ENCODE results near the gene CDK15.
"Not testable (repeated sequence)": the region's sequence is repeated elsewhere in the genome, so short reads cannot be mapped to it uniquely, and the experiment has no call there.

The CDK15 gene

GRCh38 chr2:201790989-201791388, 15.3 kb upstream of the CDK15 start:
- DNase-seq: no peak

GRCh38 chr2:201793631-201794030, 12.7 kb upstream of the CDK15 start:
- no peak for DNase-seq

GRCh38 chr2:201794294-201794693, 12.0 kb upstream of the CDK15 start:
- no peak for DNase-seq

- DNase-seq: no peak
Observed at GRCh38 chr2:201795607-201796477, 10.5 kb upstream of the CDK15 start.

- DNase-seq: no peak
Observed at GRCh38 chr2:201796478-201796865, 9.9 kb upstream of the CDK15 start.

- DNase-seq: no peak
Observed at GRCh38 chr2:201797175-201797840, 9.0 kb upstream of the CDK15 start.

- no peak for DNase-seq
Observed at GRCh38 chr2:201798252-201798913, 8.0 kb upstream of the CDK15 start.

- not testable (repeated sequence) for DNase-seq
Observed at GRCh38 chr2:201798914-201799285, 7.4 kb upstream of the CDK15 start.

GRCh38 chr2:201807452-201807999, 1.2 kb downstream of the CDK15 start:
- no peak for DNase-seq

- no peak for DNase-seq
Observed at GRCh38 chr2:201808027-201808426, 1.7 kb downstream of the CDK15 start.

- no peak for DNase-seq
Observed at GRCh38 chr2:201809633-201810032, 3.3 kb downstream of the CDK15 start.

GRCh38 chr2:201810604-201811003, 4.3 kb downstream of the CDK15 start:
- DNase-seq: not testable (repeated sequence)

GRCh38 chr2:201813996-201814760, 7.8 kb downstream of the CDK15 start:
- no peak for DNase-seq

GRCh38 chr2:201816657-201817575, 10.6 kb downstream of the CDK15 start:
- no peak for DNase-seq

- no peak for DNase-seq
Observed at GRCh38 chr2:201820383-201821007, 14.2 kb downstream of the CDK15 start.

GRCh38 chr2:201821080-201821479, 14.7 kb downstream of the CDK15 start:
- DNase-seq: no peak

- no peak for DNase-seq
Observed at GRCh38 chr2:201824212-201824611, 17.9 kb downstream of the CDK15 start.

- no peak for DNase-seq
Observed at GRCh38 chr2:201827621-201828020, 21.3 kb downstream of the CDK15 start.

GRCh38 chr2:201828220-201828619, 21.9 kb downstream of the CDK15 start:
- no peak for DNase-seq

GRCh38 chr2:201830666-201831065, 24.3 kb downstream of the CDK15 start:
- DNase-seq: no peak

GRCh38 chr2:201831469-201831868, 25.1 kb downstream of the CDK15 start:
- no peak for DNase-seq

All from NCI-H345 (cell line).